Measurements from ENCODE around the gene HIPK2. TPM values are rescaled to one million over a fixed set of nuclear protein-coding genes. Genes with fewer than 3 reads are reported as not detected.

HIPK2 gene
- total RNA-seq, 2 donors from 2014 or later: 54.4 to 72.7 TPM

GRCh38 chr7:139532636-139533155 lies 245.1 kb downstream of the HIPK2 start:
- no peaks in the 10 kb centered on the region for H3K27me3 ChIP-seq (replicated peaks; ENCODE audit: insufficient read depth)
- H3K9me3 ChIP-seq: no peaks in the 10 kb centered on the region
- no peaks in the 10 kb centered on the region for H3K4me1 ChIP-seq (replicated peaks)
- no peak overlapping the region for H3K4me3 ChIP-seq
- no peak for TF ChIP-seq POLR2AphosphoS5 (IDR thresholded peaks at IDR 0.05)
- no peak for TF ChIP-seq CTCF (IDR thresholded peaks at IDR 0.05)
- no peak for TF ChIP-seq POLR2A (IDR thresholded peaks at IDR 0.05)
- WGBS: 87% methylated on average over 6 of the region's 6 CpGs
- no peak overlapping the region for H3K27ac ChIP-seq
- no peak for DNase-seq (ENCODE audit: low spot score)
- no peaks in the 10 kb centered on the region for H3K36me3 ChIP-seq
- intact Hi-C loops (cut with DNase I): no loop called here

DNA sequence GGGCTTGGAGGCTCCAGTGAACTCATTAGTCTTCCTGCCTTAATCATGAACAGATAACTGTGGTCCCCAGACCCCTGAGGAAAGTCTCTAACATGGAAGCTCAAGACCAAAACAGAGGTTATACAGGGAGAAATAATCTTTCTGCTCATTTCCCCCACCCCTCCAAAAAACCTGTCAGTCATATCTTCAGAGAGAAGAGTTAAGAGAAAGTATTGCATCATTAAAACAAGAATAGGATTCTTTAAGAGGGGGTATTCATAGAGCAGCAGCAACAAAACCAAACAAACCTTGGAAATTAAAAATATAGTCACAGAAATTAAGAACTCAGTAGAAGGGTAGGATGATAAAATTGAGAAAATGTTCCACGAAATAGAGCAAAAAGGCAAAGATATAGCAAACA lies 246.7 kb downstream of the HIPK2 start:
- Histone ChIP-seq H3K9me3 (no peaks in the 10 kb centered on the region), H3K27ac (no peak overlapping the region), H3K4me3 (no peak overlapping the region), H3K36me3 (no peaks in the 10 kb centered on the region), H3K27me3 (replicated peaks; ENCODE audit: insufficient read depth) (no peaks in the 10 kb centered on the region), H3K4me1 (replicated peaks) (no peaks in the 10 kb centered on the region)
- 96% methylated on average over 1 of the region's 1 CpG for WGBS
- DNase-seq (ENCODE audit: low spot score): no peak
- intact Hi-C loops (cut with DNase I): no loop called here
- TF ChIP-seq POLR2AphosphoS5 (IDR thresholded peaks at IDR 0.05) (no peak), POLR2A (IDR thresholded peaks at IDR 0.05) (no peak), CTCF (IDR thresholded peaks at IDR 0.05) (no peak)

- TF ChIP-seq POLR2A (IDR thresholded peaks at IDR 0.05) (no peak), CTCF (IDR thresholded peaks at IDR 0.05) (no peak), POLR2AphosphoS5 (IDR thresholded peaks at IDR 0.05) (no peak)
- Histone ChIP-seq H3K27me3 (replicated peaks; ENCODE audit: insufficient read depth) (peaks cover 5% of the 10 kb centered on the region), H3K36me3 (no peaks in the 10 kb centered on the region), H3K4me3 (no peak overlapping the region), H3K27ac (no peak overlapping the region), H3K4me1 (replicated peaks) (no peaks in the 10 kb centered on the region), H3K9me3 (no peaks in the 10 kb centered on the region)
- 78% methylated on average over 8 of the region's 8 CpGs for WGBS
- no peak for DNase-seq (ENCODE audit: low spot score)
- intact Hi-C loops (cut with DNase I): no loop called here
These were observed 250.9 kb downstream of the HIPK2 start for GRCh38 chr7:139526578-139527544.

- Histone ChIP-seq H3K4me3 (no peak overlapping the region), H3K4me1 (replicated peaks) (no peaks in the 10 kb centered on the region), H3K27ac (no peak overlapping the region), H3K9me3 (no peaks in the 10 kb centered on the region), H3K27me3 (replicated peaks; ENCODE audit: insufficient read depth) (peaks cover 8% of the 10 kb centered on the region), H3K36me3 (no peaks in the 10 kb centered on the region)
- no peak for DNase-seq (ENCODE audit: low spot score)
- no peak for TF ChIP-seq POLR2A (IDR thresholded peaks at IDR 0.05)
- no peak for TF ChIP-seq POLR2AphosphoS5 (IDR thresholded peaks at IDR 0.05)
- no peak for TF ChIP-seq CTCF (IDR thresholded peaks at IDR 0.05)
- intact Hi-C loops (cut with DNase I): no loop called here
These were observed 252.0 kb downstream of the HIPK2 start for GRCh38 chr7:139525750-139526149.
